HG03378 (cell line): Measurements from ENCODE around the gene TTC39C.
"Not testable (repeated sequence)": the region's sequence is repeated elsewhere in the genome, so short reads cannot be mapped to it uniquely, and the experiment has no call there.

ENCODE experiments used
- ATAC-seq: cut with Tn5 transposase; IDR thresholded peaks from one replicate; pipeline ENCODE4 v1.9.1; 2021; ENCODE audit warnings: mild to moderate bottlenecking, moderate library complexity; ENCODE audit not compliant: unreplicated experiment

The TTC39C gene

GRCh38 chr18:24051031-24051947, 36.7 kb downstream of the TTC39C start:
- ATAC-seq: peak; percentile 43

- no peak for ATAC-seq
Measured at GRCh38 chr18:24052053-24052452, 37.5 kb downstream of the TTC39C start.

GRCh38 chr18:24053211-24053610, 38.7 kb downstream of the TTC39C start:
- no peak for ATAC-seq

- no peak for ATAC-seq
Measured at GRCh38 chr18:24054130-24054529, 39.6 kb downstream of the TTC39C start.

GRCh38 chr18:24055009-24055804, 40.7 kb downstream of the TTC39C start:
- ATAC-seq: no peak

GRCh38 chr18:24055878-24056277, 41.3 kb downstream of the TTC39C start:
- ATAC-seq: no peak

- ATAC-seq: no peak
Measured at GRCh38 chr18:24056506-24056905, 42.0 kb downstream of the TTC39C start.

- ATAC-seq: no peak
Measured at GRCh38 chr18:24057804-24058203, 43.2 kb downstream of the TTC39C start.

GRCh38 chr18:24059385-24059784, 44.8 kb downstream of the TTC39C start:
- ATAC-seq: not testable (repeated sequence)

- no peak for ATAC-seq
Measured at GRCh38 chr18:24060644-24061043, 46.1 kb downstream of the TTC39C start.

GRCh38 chr18:24063121-24063731, 48.7 kb downstream of the TTC39C start:
- no peak for ATAC-seq

- ATAC-seq: no peak
Measured at GRCh38 chr18:24064391-24065100, 50.0 kb downstream of the TTC39C start.

- no peak for ATAC-seq
Measured at GRCh38 chr18:24065906-24066305, 51.4 kb downstream of the TTC39C start.

GRCh38 chr18:24068945-24069693, 54.6 kb downstream of the TTC39C start:
- ATAC-seq: no peak

- ATAC-seq: no peak
Measured at GRCh38 chr18:24071029-24071428, 56.5 kb downstream of the TTC39C start.

GRCh38 chr18:24071779-24072178, 57.2 kb downstream of the TTC39C start:
- no peak for ATAC-seq

GRCh38 chr18:24072743-24073142, 58.2 kb downstream of the TTC39C start:
- no peak for ATAC-seq

- ATAC-seq: no peak
Measured at GRCh38 chr18:24073791-24074190, 59.2 kb downstream of the TTC39C start.

- ATAC-seq: not testable (repeated sequence)
Measured at GRCh38 chr18:24074757-24075156, 60.2 kb downstream of the TTC39C start.
